ENCODE results near the gene RXRG.

- TF ChIP-seq EZH2 (IDR thresholded peaks at IDR 0.05) (no peak), POLR2AphosphoS5 (IDR thresholded peaks at IDR 0.05; ENCODE audit: borderline replicate concordance, low read depth, low read length) (peak; percentile 40; the same call in 1 of the 2 replicates), FOXP2 (optimal IDR thresholded peaks at IDR 0.05; ENCODE audit: control extremely low read depth, extremely low read length, insufficient read depth) (peak; percentile 63)
Measured at GRCh38 chr1:165392634-165393571, 52.0 kb downstream of the RXRG start.

All from SK-N-MC (cell line).